NCI-H510A (cell line): ENCODE data around the gene RS1.

Experiments
- DNase-seq: peaks from one replicate; lab custom pipeline; 2025; lab: John Stamatoyannopoulos, UW

Gene RS1

DNA sequence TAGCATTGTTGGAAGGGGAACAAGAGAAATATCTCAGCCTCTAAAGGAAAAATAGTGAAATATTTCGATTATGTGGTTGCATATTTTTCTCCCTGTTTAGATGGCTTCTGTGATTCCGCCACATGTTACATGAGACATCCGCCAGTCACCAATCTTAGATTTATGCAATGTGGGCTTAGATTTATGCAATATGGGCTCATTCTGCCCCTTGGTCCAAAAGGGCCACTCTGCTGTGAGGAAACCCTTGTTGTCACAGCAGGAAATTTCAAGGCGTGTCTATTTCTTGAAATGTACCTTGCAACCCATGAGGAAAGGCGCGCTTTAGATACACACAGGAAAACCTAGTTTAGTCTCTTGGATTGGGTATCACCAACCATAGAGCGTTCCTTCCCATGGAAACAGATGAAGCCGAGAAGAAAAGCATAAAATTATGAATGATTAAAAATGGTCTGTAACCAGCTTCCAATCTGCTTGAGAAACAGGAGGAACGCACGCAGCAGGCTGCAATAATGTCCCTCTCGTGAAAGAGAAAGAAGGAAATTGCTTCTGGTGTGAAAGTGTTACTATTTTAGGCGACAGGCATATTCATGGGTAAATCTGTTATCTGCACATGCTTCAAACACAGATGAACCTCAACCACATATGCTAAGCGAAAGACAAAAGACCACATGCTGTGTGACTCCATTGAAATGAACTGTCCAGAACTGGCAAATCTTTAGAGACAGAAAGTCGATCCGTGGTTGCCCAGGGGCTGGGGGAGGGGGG is 3.7 kb downstream of the RS1 start:
- no peak for DNase-seq

- DNase-seq = no peak
Measured at GRCh38 chrX:18666614-18667013, 5.3 kb downstream of the RS1 start.

- DNase-seq = no peak
Measured at GRCh38 chrX:18664947-18665346, 7.0 kb downstream of the RS1 start.

GRCh38 chrX:18661273-18661672 is 10.6 kb downstream of the RS1 start:
- no peak for DNase-seq

- DNase-seq = peak; percentile 74
Measured at GRCh38 chrX:18654875-18655836, 16.8 kb downstream of the RS1 start.

GRCh38 chrX:18652636-18653035 is 19.3 kb downstream of the RS1 start:
- DNase-seq = no peak

DNA sequence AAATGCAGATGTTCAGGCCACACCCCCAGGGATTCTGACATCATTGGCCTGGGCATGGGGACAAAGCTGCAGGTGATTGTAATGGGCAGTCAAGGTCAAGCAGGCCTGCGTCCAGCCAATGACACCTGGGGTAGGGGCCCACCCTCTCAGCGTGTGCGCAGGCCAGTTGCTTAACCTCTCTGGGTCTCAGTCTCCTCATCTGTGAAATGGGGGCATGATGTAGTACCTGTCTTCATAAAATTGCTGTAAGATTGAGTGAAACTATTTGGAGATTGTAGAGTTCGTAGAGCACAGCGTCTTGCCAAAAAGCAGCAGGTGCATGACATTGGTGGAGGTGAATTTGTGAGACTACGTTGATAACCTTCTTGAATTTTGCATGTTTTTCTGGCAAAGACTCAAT is 21.2 kb downstream of the RS1 start:
- DNase-seq = no peak

DNA sequence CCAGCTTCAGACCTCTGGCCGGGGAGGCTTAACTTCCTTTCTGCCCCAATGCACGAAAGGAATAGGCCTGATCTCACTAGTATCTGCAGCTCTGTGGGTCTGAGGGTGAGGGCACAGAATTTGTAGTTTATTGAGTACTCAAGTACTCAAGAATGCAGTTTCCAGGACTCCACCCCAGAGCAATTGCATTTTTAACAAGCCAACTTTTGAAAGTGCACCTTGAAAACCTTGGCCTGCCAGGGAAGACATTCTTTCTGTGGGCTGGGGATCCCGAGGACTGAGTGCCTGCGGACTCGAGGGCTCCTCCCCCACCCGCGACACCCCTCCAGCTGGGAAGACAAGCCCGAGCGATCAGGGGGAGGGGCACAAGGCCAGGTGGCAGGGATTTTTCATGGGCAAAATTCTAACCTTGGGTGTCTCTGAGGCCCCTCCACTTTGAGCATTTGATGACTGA is 22.4 kb downstream of the RS1 start:
- no peak for DNase-seq

DNA sequence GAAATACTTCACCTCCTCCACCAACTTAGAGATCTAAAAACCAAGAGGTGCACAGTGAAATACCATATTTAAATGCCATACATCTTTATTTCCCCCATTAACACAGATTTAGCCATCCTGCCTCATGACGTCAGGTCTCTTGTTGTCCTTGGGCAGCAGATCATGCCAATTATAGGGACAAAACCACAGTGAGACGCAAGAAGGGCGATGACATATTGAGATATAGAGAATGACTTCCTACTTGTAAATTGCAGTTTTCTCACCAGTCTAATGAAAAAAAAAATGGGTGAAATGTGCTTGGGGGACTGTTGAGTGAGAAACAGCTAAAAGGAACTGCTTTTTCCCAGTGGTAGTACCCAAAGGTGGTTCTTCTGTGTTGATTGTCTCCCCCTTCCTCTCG is 24.3 kb downstream of the RS1 start:
- DNase-seq = no peak

- no peak for DNase-seq
Measured at GRCh38 chrX:18643853-18644252, 28.1 kb downstream of the RS1 start.

DNA sequence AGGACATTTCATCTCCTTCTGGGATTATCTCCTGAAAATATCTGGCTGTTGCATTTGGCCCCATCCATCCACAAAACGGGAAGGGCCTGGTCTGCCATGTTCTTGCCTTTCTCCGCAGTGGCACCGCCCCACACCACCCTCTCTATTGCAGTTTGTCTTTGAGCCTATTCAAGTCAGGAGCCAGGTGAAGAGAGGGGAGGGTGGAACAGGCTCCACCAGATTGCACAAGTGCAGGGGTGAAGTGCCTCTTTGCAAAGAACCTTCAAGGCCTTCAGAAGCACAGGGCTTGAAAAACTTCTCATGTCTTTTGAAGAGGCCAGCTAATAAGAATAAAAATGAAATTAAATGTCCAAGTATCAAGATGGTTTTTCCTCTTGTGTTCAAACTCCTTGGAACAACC is 28.7 kb downstream of the RS1 start:
- peak; percentile 46 for DNase-seq

DNA sequence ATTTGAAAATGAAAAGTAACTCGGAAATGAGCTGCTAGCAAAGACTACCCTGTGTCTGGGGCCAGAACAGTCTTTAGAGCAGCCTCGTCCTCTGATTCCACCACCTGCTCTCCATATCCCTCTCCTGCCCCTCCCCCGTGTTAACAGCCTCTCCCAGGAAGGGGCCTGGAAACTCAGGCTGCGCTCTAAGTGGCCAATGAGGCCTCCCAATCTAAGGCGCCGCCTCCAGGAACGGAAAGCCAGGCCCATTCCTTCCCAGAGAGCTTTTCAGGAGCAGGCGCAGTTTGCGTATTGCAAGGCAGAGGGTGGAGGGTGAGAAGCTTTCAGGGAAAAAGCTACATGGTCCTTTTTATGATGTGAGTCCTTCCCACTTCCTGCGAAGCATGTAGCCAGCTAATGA is 31.2 kb downstream of the RS1 start:
- peak; percentile 74 for DNase-seq

- DNase-seq = no peak
Measured at GRCh38 chrX:18639280-18639679, 32.6 kb downstream of the RS1 start.

DNA sequence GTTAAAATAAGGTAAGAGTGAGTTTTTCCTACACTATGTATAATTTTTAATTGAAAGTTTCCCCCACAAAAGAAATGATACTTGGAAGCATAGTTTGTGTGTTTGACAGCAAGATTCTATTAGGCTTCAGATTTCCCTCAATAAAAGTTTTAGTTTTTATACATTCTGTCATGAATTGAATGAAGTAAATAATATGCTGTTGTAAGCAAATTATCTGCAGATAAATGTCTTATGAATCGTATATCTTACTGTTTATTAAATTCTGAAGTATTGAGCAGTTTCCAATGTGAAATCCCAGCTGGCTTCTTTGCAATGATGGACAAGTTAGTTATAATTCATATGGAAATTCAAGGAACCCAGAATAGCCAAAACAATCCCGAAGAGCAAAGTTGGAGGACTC is 33.5 kb downstream of the RS1 start:
- DNase-seq = no peak

GRCh38 chrX:18630934-18631333 is 41.0 kb downstream of the RS1 start:
- DNase-seq = no peak

DNA sequence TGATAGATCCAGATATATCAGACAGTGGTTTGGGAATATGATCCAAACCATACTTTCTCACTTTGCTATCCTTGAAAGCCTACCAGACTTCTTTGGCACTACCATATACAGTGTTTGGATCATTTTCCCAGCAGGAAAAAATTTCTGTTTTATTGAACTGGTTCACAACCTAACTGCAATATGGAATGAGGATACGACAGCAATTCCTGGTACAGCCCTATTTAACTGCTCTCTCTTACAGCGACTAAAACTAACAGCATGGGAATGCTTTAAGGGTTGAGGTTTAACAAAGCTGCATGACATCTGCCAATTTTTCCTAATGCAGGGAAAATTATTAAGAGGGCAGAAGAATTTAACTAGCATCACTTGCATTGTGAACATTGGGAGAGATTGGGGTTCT is 47.3 kb downstream of the RS1 start:
- DNase-seq = no peak

GRCh38 chrX:18620349-18620748 is 51.6 kb downstream of the RS1 start:
- no peak for DNase-seq

GRCh38 chrX:18619288-18619687 is 52.6 kb downstream of the RS1 start:
- DNase-seq = no peak

DNA sequence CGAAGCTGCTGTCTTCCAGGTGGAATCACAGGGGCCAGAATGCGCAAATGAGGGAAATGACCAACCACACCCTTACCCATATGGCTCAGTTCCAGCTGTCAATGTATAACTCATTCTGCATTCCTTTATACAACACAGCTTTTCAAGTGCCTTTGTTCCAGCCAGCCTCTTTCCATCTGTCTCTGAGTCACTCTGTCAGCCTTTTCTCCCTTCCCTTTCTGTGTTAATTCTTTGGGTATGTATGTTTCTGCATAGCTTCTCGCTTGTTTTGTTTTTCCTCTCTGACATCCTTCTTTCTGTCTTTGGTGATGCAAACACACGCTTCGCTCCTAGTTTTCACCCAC is 54.5 kb downstream of the RS1 start:
- no peak for DNase-seq

GRCh38 chrX:18616688-18617406 is 55.1 kb downstream of the RS1 start:
- no peak for DNase-seq

DNA sequence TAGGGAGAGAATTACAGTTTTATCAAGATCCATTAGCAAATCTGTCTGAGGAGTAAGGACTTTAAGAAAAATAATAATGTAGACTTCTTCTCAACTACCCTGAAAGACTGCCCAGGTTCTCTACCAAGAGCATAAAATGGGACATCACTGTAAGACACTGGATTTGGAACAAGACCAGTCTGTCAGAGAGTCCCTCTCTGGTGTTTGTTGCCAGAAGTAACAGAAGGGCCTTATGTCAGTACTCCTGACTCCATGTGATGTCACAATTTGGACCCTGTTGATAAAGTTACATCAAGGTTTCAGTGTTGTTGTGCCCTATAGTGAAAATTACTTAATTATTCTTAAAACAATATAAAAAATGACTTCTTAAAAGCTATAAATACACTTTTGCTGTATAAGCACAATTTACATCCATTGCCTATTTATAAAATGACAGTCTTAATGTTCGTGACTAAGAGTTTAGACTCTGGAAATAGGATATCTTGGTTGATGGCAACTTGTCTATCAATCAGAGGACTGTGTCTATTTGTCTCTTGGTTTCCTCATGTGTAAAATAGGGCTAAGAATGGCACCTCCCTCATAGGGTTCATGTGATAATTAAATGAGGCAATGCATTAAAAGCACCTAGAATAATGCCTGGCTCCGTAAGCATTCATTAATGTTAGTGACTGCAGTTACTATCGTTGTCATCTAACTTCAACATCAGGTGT is 57.8 kb downstream of the RS1 start:
- DNase-seq = no peak

DNA sequence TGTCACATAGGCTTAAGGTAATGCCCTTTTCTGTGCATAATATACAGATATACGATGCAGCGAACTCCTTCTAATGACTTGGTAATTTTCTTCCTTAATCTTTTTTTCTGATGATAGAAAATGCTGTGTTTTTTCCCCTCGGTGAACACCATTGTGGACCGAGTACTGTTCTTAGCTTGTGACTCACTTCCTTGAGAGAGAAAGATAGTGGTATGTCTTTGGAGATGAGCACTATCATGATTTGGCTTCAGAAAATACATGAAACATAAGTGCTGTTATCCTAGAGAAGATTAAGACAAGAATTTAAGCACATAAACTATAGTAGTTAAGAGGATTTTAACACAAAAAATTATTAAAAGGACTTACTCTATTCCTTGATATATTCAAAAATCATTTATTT is 63.9 kb downstream of the RS1 start:
- no peak for DNase-seq
